HEK293 (cell line): Measurements from ENCODE around the gene PLPPR2.

Source experiments
- ZNF19 ChIP-seq: fragments of 450-650 bp; formaldehyde crosslinking; IDR thresholded peaks from 2 replicates; pipeline ENCODE4; 2016; ENCODE audit warnings: missing biosample characterization, missing genetic modification characterization, low read depth
- TF ChIP-seq, protein P1 (sequence below): fragments of 450-650 bp; formaldehyde crosslinking; IDR thresholded peaks from 2 replicates; pipeline ENCODE4 v1.5.1; 2016; ENCODE audit warnings: missing biosample characterization, missing genetic modification characterization
- TF ChIP-seq, protein P2 (sequence below): fragments of 450-650 bp; formaldehyde crosslinking; IDR thresholded peaks from 2 replicates; pipeline ENCODE4 v1.5.1; 2016; ENCODE audit warnings: missing biosample characterization, missing genetic modification characterization, low read depth

DNA sequence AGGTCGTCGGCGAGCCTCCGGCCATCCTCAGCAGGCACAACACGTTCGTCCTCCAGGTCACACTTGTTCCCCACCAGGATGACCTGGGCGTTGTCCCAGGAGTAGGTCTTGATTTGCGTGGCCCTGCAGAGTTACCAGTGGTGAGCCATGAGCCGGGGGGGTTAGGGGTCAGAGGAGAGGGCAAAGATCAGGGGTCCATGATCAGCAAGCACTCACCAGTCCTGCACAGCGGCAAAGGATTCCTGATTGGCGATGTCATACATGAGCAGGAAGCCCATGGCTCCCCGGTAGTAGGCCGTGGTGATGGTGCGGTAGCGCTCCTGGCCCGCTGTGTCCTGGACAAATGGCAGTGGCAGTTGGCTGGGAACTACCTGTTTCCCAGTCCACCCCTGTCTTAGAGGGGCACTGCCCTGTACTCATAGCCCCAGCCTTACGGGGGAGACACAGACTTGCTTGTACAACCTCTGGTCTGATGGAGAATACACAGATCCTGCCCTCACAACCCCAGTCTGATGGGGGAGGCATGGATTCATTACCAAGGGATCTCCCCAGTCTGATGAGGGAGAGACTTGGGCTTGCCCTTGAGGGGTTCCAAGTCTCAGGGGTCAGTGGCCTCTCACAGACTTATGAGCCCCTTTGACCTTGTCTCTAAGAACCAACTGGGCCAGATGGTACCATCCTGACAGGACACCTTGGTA lies 19.6 kb upstream of the PLPPR2 start:
- TF ChIP-seq, protein P1, sequence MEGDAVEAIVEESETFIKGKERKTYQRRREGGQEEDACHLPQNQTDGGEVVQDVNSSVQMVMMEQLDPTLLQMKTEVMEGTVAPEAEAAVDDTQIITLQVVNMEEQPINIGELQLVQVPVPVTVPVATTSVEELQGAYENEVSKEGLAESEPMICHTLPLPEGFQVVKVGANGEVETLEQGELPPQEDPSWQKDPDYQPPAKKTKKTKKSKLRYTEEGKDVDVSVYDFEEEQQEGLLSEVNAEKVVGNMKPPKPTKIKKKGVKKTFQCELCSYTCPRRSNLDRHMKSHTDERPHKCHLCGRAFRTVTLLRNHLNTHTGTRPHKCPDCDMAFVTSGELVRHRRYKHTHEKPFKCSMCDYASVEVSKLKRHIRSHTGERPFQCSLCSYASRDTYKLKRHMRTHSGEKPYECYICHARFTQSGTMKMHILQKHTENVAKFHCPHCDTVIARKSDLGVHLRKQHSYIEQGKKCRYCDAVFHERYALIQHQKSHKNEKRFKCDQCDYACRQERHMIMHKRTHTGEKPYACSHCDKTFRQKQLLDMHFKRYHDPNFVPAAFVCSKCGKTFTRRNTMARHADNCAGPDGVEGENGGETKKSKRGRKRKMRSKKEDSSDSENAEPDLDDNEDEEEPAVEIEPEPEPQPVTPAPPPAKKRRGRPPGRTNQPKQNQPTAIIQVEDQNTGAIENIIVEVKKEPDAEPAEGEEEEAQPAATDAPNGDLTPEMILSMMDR, result no peak
- TF ChIP-seq ZNF19 (tag by site-specific recombination), result no peak
- TF ChIP-seq, protein P2, sequence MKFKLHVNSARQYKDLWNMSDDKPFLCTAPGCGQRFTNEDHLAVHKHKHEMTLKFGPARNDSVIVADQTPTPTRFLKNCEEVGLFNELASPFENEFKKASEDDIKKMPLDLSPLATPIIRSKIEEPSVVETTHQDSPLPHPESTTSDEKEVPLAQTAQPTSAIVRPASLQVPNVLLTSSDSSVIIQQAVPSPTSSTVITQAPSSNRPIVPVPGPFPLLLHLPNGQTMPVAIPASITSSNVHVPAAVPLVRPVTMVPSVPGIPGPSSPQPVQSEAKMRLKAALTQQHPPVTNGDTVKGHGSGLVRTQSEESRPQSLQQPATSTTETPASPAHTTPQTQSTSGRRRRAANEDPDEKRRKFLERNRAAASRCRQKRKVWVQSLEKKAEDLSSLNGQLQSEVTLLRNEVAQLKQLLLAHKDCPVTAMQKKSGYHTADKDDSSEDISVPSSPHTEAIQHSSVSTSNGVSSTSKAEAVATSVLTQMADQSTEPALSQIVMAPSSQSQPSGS (tag by site-specific recombination), result no peak
